Astrocyte (in vitro differentiated cells and primary cell): ENCODE measurements around the gene MEX3C.

Experiments used
- CTCF ChIP-seq: IDR thresholded peaks from 2 replicates; pipeline ENCODE4 v1.5.1; 2011; ENCODE audit warnings: low read depth, mild to moderate bottlenecking, inconsistent platforms, low read length, moderate library complexity; ENCODE audit not compliant: insufficient read depth
- EZH2 ChIP-seq: IDR thresholded peaks from 2 replicates; pipeline ENCODE4 v1.6.1; 2012; ENCODE audit warnings: mild to moderate bottlenecking, low read length, inconsistent platforms; ENCODE audit not compliant: insufficient read depth

- no peak for TF ChIP-seq CTCF
- no peak for TF ChIP-seq EZH2
Measured at GRCh38 chr18:51168960-51169662, 28.4 kb downstream of the MEX3C start.
